Measurements from ENCODE around the gene PIGN. TPM values are rescaled to one million over a fixed set of nuclear protein-coding genes. Genes with fewer than 3 reads are reported as not detected.

Gene PIGN, protein sequence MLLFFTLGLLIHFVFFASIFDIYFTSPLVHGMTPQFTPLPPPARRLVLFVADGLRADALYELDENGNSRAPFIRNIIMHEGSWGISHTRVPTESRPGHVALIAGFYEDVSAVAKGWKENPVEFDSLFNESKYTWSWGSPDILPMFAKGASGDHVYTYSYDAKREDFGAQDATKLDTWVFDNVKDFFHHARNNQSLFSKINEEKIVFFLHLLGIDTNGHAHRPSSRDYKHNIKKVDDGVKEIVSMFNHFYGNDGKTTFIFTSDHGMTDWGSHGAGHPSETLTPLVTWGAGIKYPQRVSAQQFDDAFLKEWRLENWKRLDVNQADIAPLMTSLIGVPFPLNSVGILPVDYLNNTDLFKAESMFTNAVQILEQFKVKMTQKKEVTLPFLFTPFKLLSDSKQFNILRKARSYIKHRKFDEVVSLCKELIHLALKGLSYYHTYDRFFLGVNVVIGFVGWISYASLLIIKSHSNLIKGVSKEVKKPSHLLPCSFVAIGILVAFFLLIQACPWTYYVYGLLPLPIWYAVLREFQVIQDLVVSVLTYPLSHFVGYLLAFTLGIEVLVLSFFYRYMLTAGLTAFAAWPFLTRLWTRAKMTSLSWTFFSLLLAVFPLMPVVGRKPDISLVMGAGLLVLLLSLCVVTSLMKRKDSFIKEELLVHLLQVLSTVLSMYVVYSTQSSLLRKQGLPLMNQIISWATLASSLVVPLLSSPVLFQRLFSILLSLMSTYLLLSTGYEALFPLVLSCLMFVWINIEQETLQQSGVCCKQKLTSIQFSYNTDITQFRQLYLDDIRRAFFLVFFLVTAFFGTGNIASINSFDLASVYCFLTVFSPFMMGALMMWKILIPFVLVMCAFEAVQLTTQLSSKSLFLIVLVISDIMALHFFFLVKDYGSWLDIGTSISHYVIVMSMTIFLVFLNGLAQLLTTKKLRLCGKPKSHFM
- 7.6 to 11.1 TPM (median 10.2 TPM) in 5 replicates for total RNA-seq (2022; extraction: Qiagen RNA extraction)

DNA sequence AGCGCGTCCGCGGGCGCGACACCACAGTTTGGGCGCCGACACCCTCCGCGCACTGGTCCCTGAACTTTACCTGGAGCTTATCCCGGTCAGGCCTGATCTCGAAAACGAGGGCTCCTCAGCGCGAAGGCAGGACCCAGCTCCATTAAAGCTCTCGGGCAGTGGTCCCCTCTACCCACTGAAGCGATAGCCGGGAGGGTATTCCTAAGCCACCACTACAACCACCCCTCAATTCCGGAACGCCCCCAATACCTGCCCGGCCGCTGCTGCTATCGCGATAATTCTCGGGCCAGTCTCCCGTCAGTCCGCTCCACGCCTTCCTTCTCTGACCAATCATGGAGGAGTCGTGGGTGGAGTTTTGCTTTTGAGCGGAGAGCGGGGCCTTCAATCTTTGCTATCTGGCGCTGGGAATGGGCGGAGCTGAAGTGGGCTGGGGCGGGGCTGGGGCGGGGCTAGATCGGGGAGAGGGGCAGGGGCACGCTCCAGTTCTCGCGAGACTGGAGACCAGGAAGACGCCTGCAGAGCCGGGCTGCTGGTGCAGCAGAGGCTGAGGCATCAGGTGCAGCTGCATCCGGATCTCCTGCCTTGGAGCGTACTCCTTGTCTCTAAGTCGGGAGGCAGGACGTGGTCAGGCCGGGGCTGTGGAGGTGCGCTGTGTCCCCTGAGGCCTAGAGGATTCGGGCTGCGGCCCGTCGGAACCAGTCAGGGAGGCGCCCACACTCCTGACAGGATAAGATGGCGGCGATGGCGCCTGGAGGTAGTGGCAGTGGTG, at the start of gene PIGN, which contains the start of gene RELCH:
Gene PIGN, minus strand, starts transcription at position 283 of the 769 bp plus-strand sequence. CDS start 25,703 bp downstream, outside the sequence.
Gene RELCH, plus strand, starts transcription at position 482 of the 769 bp plus-strand sequence. Its CDS starts 251 bp downstream, at position 733.

Other genes with a start within 250 kb of the PIGN start
- gene RELCH, start 199 bp upstream of the PIGN start, total RNA-seq (2022; extraction: Qiagen RNA extraction): 11.8 to 15.8 TPM (median 12.4 TPM) in 5 replicates
- 5.7 to 8.2 TPM (median 6.8 TPM) in 5 replicates for gene TNFRSF11A, start 138.3 kb upstream of the PIGN start, total RNA-seq (2022; extraction: Qiagen RNA extraction)